Muscle of back (tissue), 13 donors: ENCODE measurements around the gene ARMC12. TPM values are rescaled to one million over a fixed set of nuclear protein-coding genes. Genes with fewer than 3 reads are reported as not detected.
"Not testable (repeated sequence)": the region's sequence is repeated elsewhere in the genome, so short reads cannot be mapped to it uniquely, and the experiment has no call there.

ENCODE experiments used
- DNase-seq, 3 donors: peaks; one replicate each; pipeline versions ENCODE4 v3.0.0 to v3.0.0-alpha.2; 2013
- long read RNA-seq, 9 donors: transcript quantifications; one replicate each; lab custom pipeline, GENCODE V29; 2026
- polyA plus RNA-seq, 10 donors: library from polyadenylated mRNA; unstranded; fragments of 120-200 nt; gene quantifications; one replicate each; pipeline ENCODE4 v1.2.1, GENCODE V29; 2013; ENCODE audit not compliant: insufficient read length in 10 of 10

The ARMC12 gene
- polyA plus RNA-seq: 1 to 10 TPM in 4 of 10 donors, under 1 TPM in 6; 0.59 to 1.6 (median 0.99) TPM
- long read RNA-seq, donor 1: 0 reads
- long read RNA-seq, donor 2: 0 reads
- long read RNA-seq, donor 3: 0 reads
- long read RNA-seq, donor 4: 0 reads
- long read RNA-seq, donor 5: 0 reads
- long read RNA-seq, donor 6: 0 reads
- long read RNA-seq, donor 7: 0 reads
- long read RNA-seq, donor 8: 0 reads
- long read RNA-seq, donor 9: 0 reads

GRCh38 chr6:35736982-35737412 lies at the start of gene ARMC12:
TSS of gene ARMC12 (plus strand) at chr6:35737032. CDS start at chr6:35737109, 77 bp downstream.
- DNase-seq: no peak

GRCh38 chr6:35687658-35688604 lies 48.9 kb upstream of the ARMC12 start:
- peak in 2 of 3 donors; percentile 50 to 80 for DNase-seq

- peak; percentile 87 to 95 (median 87) for DNase-seq
These were observed 48.1 kb upstream of the ARMC12 start, which contains the start of gene FKBP5 for GRCh38 chr6:35688605-35689322. TSS of gene FKBP5 (minus strand) at chr6:35688915. CDS start at chr6:35642824, 46,091 bp downstream.

- not testable (repeated sequence) for DNase-seq
These were observed 46.8 kb upstream of the ARMC12 start for GRCh38 chr6:35690006-35690405.

- no peak for DNase-seq
These were observed 46.3 kb upstream of the ARMC12 start for GRCh38 chr6:35690484-35690883.

- DNase-seq: peak in 1 of 3 donors; percentile 65
These were observed 45.6 kb upstream of the ARMC12 start for GRCh38 chr6:35691027-35691824.

- no peak for DNase-seq
These were observed 42.4 kb upstream of the ARMC12 start for GRCh38 chr6:35694462-35694861.

GRCh38 chr6:35698430-35698829 lies 38.4 kb upstream of the ARMC12 start:
- DNase-seq: not testable (repeated sequence)

- no peak for DNase-seq
These were observed 38.0 kb upstream of the ARMC12 start for GRCh38 chr6:35698858-35699257.

GRCh38 chr6:35703554-35703953 lies 33.3 kb upstream of the ARMC12 start:
- no peak for DNase-seq

GRCh38 chr6:35706468-35706867 lies 30.4 kb upstream of the ARMC12 start:
- no peak for DNase-seq

- no peak for DNase-seq
These were observed 29.0 kb upstream of the ARMC12 start for GRCh38 chr6:35707714-35708407.

- no peak for DNase-seq
These were observed 28.2 kb upstream of the ARMC12 start for GRCh38 chr6:35708585-35708984.

GRCh38 chr6:35710241-35710847 lies 26.5 kb upstream of the ARMC12 start:
- DNase-seq: no peak

GRCh38 chr6:35711731-35712130 lies 25.1 kb upstream of the ARMC12 start:
- no peak for DNase-seq

- DNase-seq: no peak
These were observed 23.6 kb upstream of the ARMC12 start for GRCh38 chr6:35713006-35713767.

GRCh38 chr6:35716798-35717197 lies 20.0 kb upstream of the ARMC12 start:
- DNase-seq: no peak

- no peak for DNase-seq
These were observed 19.1 kb upstream of the ARMC12 start for GRCh38 chr6:35717449-35718374.
